Activated naive CD4-positive, alpha-beta T cell treated with anti-CD3 and anti-CD28 coated beads for 36 hours (primary cell): ENCODE results near the gene CHKB. TPM values are rescaled to one million over a fixed set of nuclear protein-coding genes. Genes with fewer than 3 reads are reported as not detected.
"Not testable (repeated sequence)": the region's sequence is repeated elsewhere in the genome, so short reads cannot be mapped to it uniquely, and the experiment has no call there.

Experiments used
- CTCF ChIA-PET: fragments of 350-600 bp; sonication (Branson Sonifier 250); formaldehyde crosslinking; loops from one replicate; lab custom pipeline; 2021; ENCODE audit warnings: antibody characterized with exemption; lab: Charles Lee
- DNase-seq: peaks from one replicate; pipeline ENCODE4 v3.0.0-alpha.2; 2020
- H3K27ac Mint-ChIP-seq: one replicate; pipeline ENCODE4 v1.8.0; 2021; ENCODE audit warnings: mild to moderate bottlenecking, mixed read lengths
- H3K27me3 Mint-ChIP-seq: one replicate; pipeline ENCODE4 v1.8.0; 2021; ENCODE audit warnings: low read depth, mixed read lengths
- H3K36me3 Mint-ChIP-seq: one replicate; pipeline ENCODE4 v1.8.0; 2021; ENCODE audit warnings: low read depth, mixed read lengths
- H3K4me1 Mint-ChIP-seq: one replicate; pipeline ENCODE4 v1.8.0; 2021; ENCODE audit warnings: low read depth, mixed read lengths
- H3K4me3 Mint-ChIP-seq: one replicate; pipeline ENCODE4 v1.8.0; 2021; ENCODE audit warnings: mild to moderate bottlenecking, moderate library complexity, mixed read lengths
- H3K9me3 Mint-ChIP-seq: one replicate; pipeline ENCODE4 v1.8.0; 2021; ENCODE audit warnings: mixed read lengths
- intact Hi-C: fragments of 100-400 bp; cut with micrococcal nuclease; formaldehyde crosslinking; loops from one replicate; pipeline ENCODE4 v1.15.1; 2023
- total RNA-seq, 2 experiments: library from RNA; stranded (reverse); gene quantifications; one replicate each; pipeline ENCODE4 v1.2.3, GENCODE V29; 2021

CHKB gene
- total RNA-seq, 2 experiments from 2014 or later, result 71.0 to 81.4 TPM

DNA sequence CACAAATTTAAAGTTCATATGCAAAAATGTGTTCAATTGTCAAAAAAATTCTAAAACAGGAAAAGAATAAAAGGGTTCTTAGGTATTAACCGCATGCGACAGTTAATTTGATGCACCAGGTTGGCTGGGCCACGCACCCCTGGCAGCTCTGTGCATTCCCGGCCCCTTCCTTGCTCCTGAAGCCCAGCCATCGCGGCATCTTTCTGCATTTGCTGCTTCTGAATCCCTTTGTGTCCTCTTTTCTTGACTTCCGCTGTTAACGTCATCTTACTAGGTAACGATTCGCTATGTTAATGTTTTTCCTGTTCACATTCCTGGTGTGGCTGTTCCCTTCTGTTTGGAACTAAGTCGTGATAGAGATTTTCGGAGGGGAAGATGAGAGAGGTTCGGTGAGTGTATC, 44.9 kb downstream of the CHKB start:
- Mint-ChIP-seq H3K9me3 (peaks cover 1% of the 10 kb centered on the region), H3K4me1 (peaks cover 77% of the 10 kb centered on the region), H3K36me3 (peaks cover 6% of the 10 kb centered on the region), H3K27me3 (no peaks in the 10 kb centered on the region), H3K27ac (peak overlapping the region; percentile 98), H3K4me3 (no peak overlapping the region)
- intact Hi-C loops, result loop anchor here (2.0 to 5.0 kb wide), 2 partner anchors 13 to 345 kb away; partner anchors contain the start of gene SCO2
- CTCF ChIA-PET, result interaction anchor here (0.9 to 5.8 kb wide), 4 partner anchors 13 to 86 kb away, joined by 3 to 39 read pairs (median 6); partner anchors contain the start of genes SCO2 and SYCE3
- DNase-seq, result no peak

DNA sequence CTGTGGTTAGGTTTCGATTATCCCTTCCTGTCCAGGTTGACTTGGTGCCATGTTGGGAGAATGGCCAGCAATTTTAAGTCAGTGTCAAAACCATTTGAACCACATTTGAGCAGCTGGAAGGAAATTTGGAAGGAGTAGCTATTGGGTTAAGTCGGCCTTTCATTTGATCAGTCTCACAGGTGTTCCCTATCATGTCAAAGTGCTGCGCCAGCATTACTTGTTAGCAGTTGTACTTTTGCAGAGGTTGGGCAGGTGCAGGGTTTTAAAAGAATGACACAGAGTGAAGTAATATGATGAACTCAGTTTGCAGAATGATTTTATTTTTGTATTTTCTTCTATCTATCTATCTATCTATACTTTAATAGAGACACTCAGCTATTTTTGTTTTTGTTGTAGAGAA, 46.4 kb downstream of the CHKB start:
- intact Hi-C loops, result loop anchor here (5.0 kb wide), 1 partner anchor 344 kb away; no protein-coding TSS in a partner anchor
- H3K9me3 Mint-ChIP-seq, result no peaks in the 10 kb centered on the region
- DNase-seq, result no peak
- H3K27me3 Mint-ChIP-seq, result no peaks in the 10 kb centered on the region
- CTCF ChIA-PET, result interaction anchor here (1.2 to 5.8 kb wide), 3 partner anchors 9 to 84 kb away, joined by 5 to 39 read pairs (median 12); partner anchors contain the start of gene SCO2
- peaks cover 4% of the 10 kb centered on the region for H3K36me3 Mint-ChIP-seq
- no peak overlapping the region for H3K4me3 Mint-ChIP-seq
- peak overlapping the region; percentile 70 for H3K27ac Mint-ChIP-seq
- H3K4me1 Mint-ChIP-seq, result peaks cover 65% of the 10 kb centered on the region

- peaks cover 7% of the 10 kb centered on the region for H3K36me3 Mint-ChIP-seq
- H3K9me3 Mint-ChIP-seq, result no peaks in the 10 kb centered on the region
- intact Hi-C loops, result loop anchor here (5.0 kb wide), 1 partner anchor 343 kb away; no protein-coding TSS in a partner anchor
- no peak for DNase-seq
- H3K27ac Mint-ChIP-seq, result no peak overlapping the region
- no peaks in the 10 kb centered on the region for H3K27me3 Mint-ChIP-seq
- peaks cover 55% of the 10 kb centered on the region for H3K4me1 Mint-ChIP-seq
- CTCF ChIA-PET, result interaction anchor here (0.9 to 2.6 kb wide), 2 partner anchors 9 to 86 kb away, joined by 4 to 12 read pairs; partner anchors contain the start of gene SCO2
- no peak overlapping the region for H3K4me3 Mint-ChIP-seq
Observed at GRCh38 chr22:50535113-50535512, 47.5 kb downstream of the CHKB start.

- intact Hi-C loops, result not testable (repeated sequence)
- CTCF ChIA-PET, result interaction anchor here (0.6 to 2.6 kb wide), 5 partner anchors 8 to 87 kb away, joined by 3 to 12 read pairs (median 4); partner anchors contain the start of gene SCO2
Observed at GRCh38 chr22:50533856-50534711, 48.6 kb downstream of the CHKB start.

GRCh38 chr22:50532824-50533796, 49.5 kb downstream of the CHKB start:
- CTCF ChIA-PET, result interaction anchor here (0.9 to 1.2 kb wide), 2 partner anchors 14 to 18 kb away, joined by 3 to 4 read pairs; no protein-coding TSS in a partner anchor
- no peaks in the 10 kb centered on the region for H3K27me3 Mint-ChIP-seq
- intact Hi-C loops, result no loop called here
- peak overlapping the region; percentile 92 for H3K4me3 Mint-ChIP-seq
- H3K9me3 Mint-ChIP-seq, result no peaks in the 10 kb centered on the region
- peak overlapping the region; percentile 99 for H3K27ac Mint-ChIP-seq
- no peak for DNase-seq
- peaks cover 50% of the 10 kb centered on the region for H3K4me1 Mint-ChIP-seq
- peaks cover 15% of the 10 kb centered on the region for H3K36me3 Mint-ChIP-seq

More at GRCh38 chr22:50533856-50534711, 48.6 kb downstream of the CHKB start:
- H3K4me3 Mint-ChIP-seq, result peak overlapping the region; percentile 2
- H3K27ac Mint-ChIP-seq, result peak overlapping the region; percentile 99
- H3K36me3 Mint-ChIP-seq, H3K27me3 Mint-ChIP-seq, H3K9me3 Mint-ChIP-seq, DNase-seq: not testable (repeated sequence)
- peaks cover 46% of the 10 kb centered on the region for H3K4me1 Mint-ChIP-seq

- Mint-ChIP-seq H3K9me3 (no peaks in the 10 kb centered on the region), H3K4me3 (peak overlapping the region; percentile 92), H3K36me3 (peaks cover 23% of the 10 kb centered on the region), H3K27ac (peak overlapping the region; percentile 99), H3K4me1 (peaks cover 50% of the 10 kb centered on the region), H3K27me3 (no peaks in the 10 kb centered on the region)
- intact Hi-C loops, result loop anchor here (1.0 kb wide), 2 partner anchors 7 to 30 kb away; partner anchors contain the start of gene SYCE3
- CTCF ChIA-PET, result interaction anchor here (1.2 to 1.7 kb wide), 2 partner anchors 16 to 89 kb away, joined by 3 to 7 read pairs; no protein-coding TSS in a partner anchor
- peak; percentile 40 for DNase-seq
Observed at GRCh38 chr22:50531962-50532674, 50.5 kb downstream of the CHKB start.

GRCh38 chr22:50531546-50531961, 51.1 kb downstream of the CHKB start:
- H3K9me3 Mint-ChIP-seq, result no peaks in the 10 kb centered on the region
- DNase-seq, result peak; percentile 77
- CTCF ChIA-PET, result interaction anchor here (1.2 to 1.7 kb wide), 2 partner anchors 17 to 90 kb away, joined by 3 to 7 read pairs; no protein-coding TSS in a partner anchor
- peaks cover 27% of the 10 kb centered on the region for H3K36me3 Mint-ChIP-seq
- H3K27ac Mint-ChIP-seq, result peak overlapping the region; percentile 99
- H3K27me3 Mint-ChIP-seq, result no peaks in the 10 kb centered on the region
- peak overlapping the region; percentile 92 for H3K4me3 Mint-ChIP-seq
- H3K4me1 Mint-ChIP-seq, result peaks cover 50% of the 10 kb centered on the region
- intact Hi-C loops, result loop anchor here (1.0 kb wide), 2 partner anchors 8 to 31 kb away; partner anchors contain the start of gene SYCE3

DNA sequence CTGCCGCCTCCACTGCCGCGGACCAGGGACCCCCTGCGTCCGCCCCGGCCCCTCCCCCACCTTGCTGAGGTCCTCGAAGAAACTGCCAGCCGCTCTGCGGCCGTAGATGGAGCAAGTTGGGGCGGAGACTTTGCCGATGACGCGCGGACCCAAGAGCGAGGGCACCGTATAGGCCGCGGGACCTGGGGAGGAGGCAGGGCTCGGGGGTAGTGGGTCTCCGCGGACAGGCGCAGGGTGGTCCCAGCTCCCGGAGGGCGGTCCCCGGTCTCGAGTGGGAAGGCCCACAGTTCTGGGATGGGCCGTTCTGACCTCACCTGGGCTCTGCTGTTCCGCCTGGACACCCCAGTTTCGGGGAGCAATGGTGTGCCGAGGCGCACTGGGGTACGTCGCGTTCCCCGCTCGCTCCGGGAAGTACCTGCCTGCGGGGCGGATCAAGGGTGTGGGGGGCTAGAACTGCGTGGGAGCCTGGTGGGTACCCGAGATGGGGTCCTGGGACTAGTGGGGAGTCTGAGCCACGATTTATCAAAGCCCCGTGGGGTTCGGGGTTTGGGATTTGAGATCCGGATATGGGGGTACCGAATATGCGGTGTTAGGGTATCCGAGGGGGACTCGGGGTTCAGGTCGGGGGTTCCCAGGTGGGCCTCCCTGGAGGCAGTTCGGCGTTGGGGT, 51.6 kb downstream of the CHKB start:
- Mint-ChIP-seq H3K36me3 (peaks cover 27% of the 10 kb centered on the region), H3K27me3 (no peaks in the 10 kb centered on the region), H3K27ac (peak overlapping the region; percentile 99), H3K4me1 (peaks cover 47% of the 10 kb centered on the region), H3K9me3 (no peaks in the 10 kb centered on the region), H3K4me3 (peak overlapping the region; percentile 92)
- intact Hi-C loops, result loop anchor here (1.0 kb wide), 3 partner anchors 8 to 89 kb away; partner anchors contain the start of gene SYCE3
- peak; percentile 88 for DNase-seq
- CTCF ChIA-PET, result interaction anchor here (1.2 to 1.7 kb wide), 2 partner anchors 17 to 90 kb away, joined by 3 to 7 read pairs; no protein-coding TSS in a partner anchor

GRCh38 chr22:50530580-50530876, 52.1 kb downstream of the CHKB start:
- H3K9me3 Mint-ChIP-seq, result no peaks in the 10 kb centered on the region

GRCh38 chr22:50529897-50530579, 52.6 kb downstream of the CHKB start, which contains the start of gene TYMP:
TSS of gene TYMP (minus strand) at chr22:50530012. CDS start at chr22:50529709, 303 bp downstream.
- CTCF ChIA-PET, result interaction anchor here (1.5 to 2.0 kb wide), 2 partner anchors 91 to 162 kb away, joined by 3 to 5 read pairs; no protein-coding TSS in a partner anchor
- peak within 1 kb of the TSS; percentile 99 for H3K27ac Mint-ChIP-seq
- H3K36me3 Mint-ChIP-seq, result peaks cover 27% of the 10 kb centered on the region
- H3K27me3 Mint-ChIP-seq, result no peaks in the 10 kb centered on the region
- H3K4me1 Mint-ChIP-seq, result peaks cover 47% of the 10 kb centered on the region
- intact Hi-C loops, result loop anchor here (1.0 kb wide), 1 partner anchor 90 kb away; no protein-coding TSS in a partner anchor
- H3K9me3 Mint-ChIP-seq, result no peaks in the 10 kb centered on the region
- DNase-seq, result peak; percentile 75
- peak within 1 kb of the TSS; percentile 92 for H3K4me3 Mint-ChIP-seq

More at GRCh38 chr22:50530580-50530876, 52.1 kb downstream of the CHKB start:
- CTCF ChIA-PET, result no interaction called here
- Mint-ChIP-seq H3K27ac (peak overlapping the region; percentile 99), H3K4me1 (peaks cover 47% of the 10 kb centered on the region), H3K36me3 (peaks cover 27% of the 10 kb centered on the region), H3K4me3 (peak overlapping the region; percentile 92), H3K27me3 (no peaks in the 10 kb centered on the region)
- no peak for DNase-seq
- intact Hi-C loops, result loop anchor here (1.0 kb wide), 1 partner anchor 90 kb away; no protein-coding TSS in a partner anchor
